Tibial artery (tissue), 4 donors: ENCODE data around the gene DLX5.

ENCODE experiments used
- DNase-seq, 2 donors: peaks; one replicate each; pipeline ENCODE4 v3.0.0-alpha.2; 2019
- H3K27ac ChIP-seq, 2 donors: fragments of 200-600 bp; sonication (generic) in 1 of 2; 1 replicate in 1 of 2; 2 replicates in 1 of 2; pipeline ENCODE4 v1.5.1; 2018 to 2019; ENCODE audit warnings: mild to moderate bottlenecking in 1 of 2
- H3K27me3 ChIP-seq, 2 donors: fragments of 200-600 bp; sonication (generic) in 1 of 2; one replicate each; pipeline versions ENCODE4 v1.5.1 to v1.6.0; 2016 to 2019
- H3K36me3 ChIP-seq, 3 donors: fragments of 200-600 bp; sonication (generic) in 2 of 3; one replicate each; pipeline ENCODE4 v1.5.1; 2016 to 2019; ENCODE audit warnings: mild to moderate bottlenecking in 2 of 3
- H3K4me1 ChIP-seq, 4 donors: fragments of 200-600 bp; sonication (generic) in 2 of 4; 1 replicate in 3 of 4; 2 replicates in 1 of 4; pipeline ENCODE4 v1.5.1; 2016 to 2019
- H3K4me3 ChIP-seq, 2 donors: fragments of 200-600 bp; sonication (generic) in 1 of 2; 1 replicate in 1 of 2; 2 replicates in 1 of 2; pipeline ENCODE4 v1.5.1; 2018 to 2019; ENCODE audit warnings: mild to moderate bottlenecking in 2 of 2
- H3K9me3 ChIP-seq, 3 donors: fragments of 200-600 bp; sonication (generic) in 1 of 3; one replicate each; pipeline ENCODE4 v1.5.1; 2016 to 2019
- intact Hi-C: fragments of 100-400 bp; cut with DNase I; formaldehyde crosslinking; loops from one replicate; pipeline ENCODE4 v1.15.0; 2023; ENCODE audit warnings: low total_unique reads
- TF ChIP-seq, protein P1 (sequence below), 2 experiments: fragments of 200-600 bp in 1 of 2; fragments of 450-650 bp in 1 of 2; IDR thresholded peaks; one replicate each; pipeline ENCODE4 v1.5.1; 2017 to 2019; ENCODE audit warnings: antibody characterized with exemption in 2 of 2, mild to moderate bottlenecking in 1 of 2, moderate library complexity in 1 of 2

Gene DLX5

DNA sequence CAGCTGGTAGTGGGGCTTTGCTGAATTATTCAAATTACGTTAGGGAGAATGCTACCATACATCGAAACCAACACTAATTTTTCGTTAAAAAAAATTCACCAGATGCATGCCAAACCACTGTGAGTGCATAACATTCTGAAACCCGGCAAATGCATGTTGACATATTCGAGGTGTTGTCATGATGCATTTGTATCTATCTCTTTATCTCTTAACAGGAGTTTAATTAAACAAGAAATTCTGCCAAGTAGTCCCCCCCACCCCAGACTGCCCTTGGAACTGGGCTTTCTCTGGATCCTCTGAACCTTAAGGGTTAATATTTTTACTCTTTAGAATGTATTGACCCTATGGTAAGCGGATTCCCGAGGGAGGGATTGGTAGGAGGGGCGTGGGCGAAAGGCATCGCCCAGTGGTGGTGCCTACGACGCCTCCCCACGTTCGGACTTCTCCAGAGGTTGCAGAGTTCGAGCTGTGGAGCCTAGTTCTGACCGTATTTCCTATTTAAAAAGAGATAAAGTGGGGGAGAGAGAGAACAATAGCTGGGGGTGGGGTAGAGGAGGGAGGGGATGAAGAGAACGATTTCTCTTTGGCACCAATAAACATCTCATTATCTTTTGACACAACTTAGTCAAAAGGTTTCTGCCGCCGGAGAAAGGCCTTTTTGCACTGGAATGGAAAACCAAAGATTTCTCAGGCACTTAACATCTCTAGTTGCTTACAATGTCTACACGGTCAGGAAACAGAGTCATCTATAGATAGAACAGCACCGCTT lies 12.1 kb downstream of the DLX5 start:
- TF ChIP-seq, protein P1, sequence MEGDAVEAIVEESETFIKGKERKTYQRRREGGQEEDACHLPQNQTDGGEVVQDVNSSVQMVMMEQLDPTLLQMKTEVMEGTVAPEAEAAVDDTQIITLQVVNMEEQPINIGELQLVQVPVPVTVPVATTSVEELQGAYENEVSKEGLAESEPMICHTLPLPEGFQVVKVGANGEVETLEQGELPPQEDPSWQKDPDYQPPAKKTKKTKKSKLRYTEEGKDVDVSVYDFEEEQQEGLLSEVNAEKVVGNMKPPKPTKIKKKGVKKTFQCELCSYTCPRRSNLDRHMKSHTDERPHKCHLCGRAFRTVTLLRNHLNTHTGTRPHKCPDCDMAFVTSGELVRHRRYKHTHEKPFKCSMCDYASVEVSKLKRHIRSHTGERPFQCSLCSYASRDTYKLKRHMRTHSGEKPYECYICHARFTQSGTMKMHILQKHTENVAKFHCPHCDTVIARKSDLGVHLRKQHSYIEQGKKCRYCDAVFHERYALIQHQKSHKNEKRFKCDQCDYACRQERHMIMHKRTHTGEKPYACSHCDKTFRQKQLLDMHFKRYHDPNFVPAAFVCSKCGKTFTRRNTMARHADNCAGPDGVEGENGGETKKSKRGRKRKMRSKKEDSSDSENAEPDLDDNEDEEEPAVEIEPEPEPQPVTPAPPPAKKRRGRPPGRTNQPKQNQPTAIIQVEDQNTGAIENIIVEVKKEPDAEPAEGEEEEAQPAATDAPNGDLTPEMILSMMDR (IDR thresholded peaks at IDR 0.05) = no peak
- intact Hi-C loops = no loop called here

DNA sequence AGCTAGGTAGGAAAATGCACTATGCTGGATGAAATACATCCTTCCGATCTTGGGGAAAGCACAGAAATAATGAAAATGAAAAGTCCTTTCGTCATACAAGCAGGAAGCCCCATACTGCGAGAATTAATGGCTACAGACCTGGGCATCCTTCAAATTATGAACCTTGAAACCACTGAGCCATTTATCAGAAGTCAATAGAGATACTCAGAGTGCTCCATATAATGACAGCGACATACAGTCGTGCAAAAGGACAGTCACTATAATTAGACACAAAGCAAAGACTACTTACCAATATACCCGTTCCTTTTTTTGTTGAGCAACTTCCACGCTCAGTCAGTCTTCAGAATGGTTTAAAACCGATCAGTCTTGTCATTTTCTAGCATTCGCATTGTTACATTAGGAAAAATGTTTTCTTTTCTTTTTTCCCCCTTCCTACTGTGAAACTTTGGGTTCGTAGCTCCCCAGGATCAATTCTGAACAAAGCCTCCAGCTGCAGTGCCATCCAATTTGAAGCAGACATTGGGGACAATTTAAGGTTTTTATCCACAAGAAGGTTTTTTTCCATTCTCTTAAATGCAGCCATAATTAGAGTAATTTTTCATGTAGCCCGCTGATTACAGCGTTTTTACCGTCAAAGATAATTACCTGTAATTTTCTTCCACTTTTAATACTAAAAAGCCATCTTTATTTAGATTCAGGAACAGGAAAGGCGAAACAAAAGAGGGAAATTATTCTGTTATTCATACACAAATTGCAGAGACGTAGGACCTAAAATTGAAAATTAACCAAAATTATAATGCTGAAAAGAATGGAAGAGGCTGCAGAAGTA lies 12.9 kb downstream of the DLX5 start:
- H3K4me3 ChIP-seq = no peak overlapping the region

More for the DNA sequence above, 12.1 kb downstream of the DLX5 start:
- no peak overlapping the region for H3K27ac ChIP-seq
- no peak overlapping the region for H3K4me3 ChIP-seq
- peaks cover 3 to 99% of the 10 kb centered on the region in 2 donors for H3K27me3 ChIP-seq
- H3K9me3 ChIP-seq = no peaks in the 10 kb centered on the region
- no peak for DNase-seq
- no peaks in the 10 kb centered on the region for H3K36me3 ChIP-seq
- peaks cover 0 to 15% (median 13%) of the 10 kb centered on the region in 4 donors for H3K4me1 ChIP-seq

DNA sequence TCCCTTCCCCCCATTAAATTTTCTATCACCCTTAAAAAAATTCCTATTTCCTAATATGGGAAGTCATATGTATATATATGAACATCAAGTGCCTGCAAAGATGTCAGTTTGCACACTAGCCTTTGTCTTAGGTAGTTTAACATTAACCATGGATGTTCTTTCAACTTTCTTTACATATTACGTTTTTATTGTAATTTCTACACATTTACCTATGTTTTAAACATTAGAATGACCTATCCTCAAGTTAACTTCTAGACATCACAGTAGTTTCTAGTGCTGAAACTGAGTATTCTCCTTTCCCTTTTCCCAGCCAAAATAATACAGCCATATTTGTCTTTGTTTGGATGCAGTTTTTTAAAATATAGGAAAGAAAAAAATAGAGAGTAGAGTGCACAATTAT lies 13.5 kb downstream of the DLX5 start:
- no peaks in the 10 kb centered on the region for H3K36me3 ChIP-seq
- DNase-seq = no peak
- no peaks in the 10 kb centered on the region for H3K9me3 ChIP-seq
- peaks cover 0 to 9% (median 4%) of the 10 kb centered on the region in 4 donors for H3K4me1 ChIP-seq
- H3K27me3 ChIP-seq = peaks cover 3 to 99% of the 10 kb centered on the region in 2 donors
- TF ChIP-seq, protein P1 (IDR thresholded peaks at IDR 0.05) = no peak
- intact Hi-C loops = no loop called here
- no peak overlapping the region for H3K4me3 ChIP-seq
- H3K27ac ChIP-seq = no peak overlapping the region

More for the DNA sequence above, 12.9 kb downstream of the DLX5 start:
- H3K9me3 ChIP-seq = no peaks in the 10 kb centered on the region
- H3K27ac ChIP-seq = no peak overlapping the region
- no peak for DNase-seq
- TF ChIP-seq, protein P1 (IDR thresholded peaks at IDR 0.05) = no peak
- peaks cover 0 to 9% (median 7%) of the 10 kb centered on the region in 4 donors for H3K4me1 ChIP-seq
- no peaks in the 10 kb centered on the region for H3K36me3 ChIP-seq
- intact Hi-C loops = no loop called here
- peaks cover 3 to 99% of the 10 kb centered on the region in 2 donors for H3K27me3 ChIP-seq

DNA sequence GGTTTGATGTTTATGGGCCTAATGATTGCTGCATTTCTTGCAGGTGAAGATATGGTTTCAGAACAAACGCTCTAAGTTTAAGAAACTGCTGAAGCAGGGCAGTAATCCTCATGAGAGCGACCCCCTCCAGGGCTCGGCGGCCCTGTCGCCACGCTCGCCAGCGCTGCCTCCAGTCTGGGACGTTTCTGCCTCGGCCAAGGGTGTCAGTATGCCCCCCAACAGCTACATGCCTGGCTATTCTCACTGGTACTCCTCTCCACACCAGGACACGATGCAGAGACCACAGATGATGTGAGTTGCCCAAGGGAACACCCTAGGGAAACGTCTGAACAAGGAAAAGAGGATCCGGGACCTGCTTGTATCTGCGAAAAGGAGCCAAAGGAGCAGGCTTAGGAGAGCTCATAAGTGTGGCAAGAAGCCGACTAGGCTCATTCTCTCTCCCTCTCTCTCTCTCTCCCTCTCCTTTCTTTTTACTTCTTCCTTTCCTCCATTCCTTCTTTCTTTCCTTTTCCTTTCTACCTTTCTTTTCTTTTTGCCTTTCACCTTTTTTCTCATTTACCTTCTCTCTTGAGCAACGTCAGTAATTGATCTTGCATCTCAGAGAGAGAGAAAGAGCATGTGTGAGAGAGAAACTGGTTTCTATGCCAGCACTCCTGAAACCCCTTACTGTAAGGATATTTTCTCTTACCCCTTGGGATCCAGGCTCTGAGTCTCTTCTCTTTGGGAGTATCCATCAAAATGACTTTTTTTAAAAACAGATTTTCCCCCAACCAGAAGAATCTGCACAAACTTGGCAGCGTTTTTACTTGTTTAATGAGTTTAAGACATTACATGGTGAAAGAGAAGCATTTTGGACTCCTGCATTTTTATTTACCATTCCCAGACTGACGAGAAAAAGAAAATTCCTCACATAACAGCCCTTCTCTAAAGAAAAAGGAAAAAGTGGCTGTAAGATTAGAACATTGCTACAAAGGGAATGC lies 14.6 kb downstream of the DLX5 start:
- no peaks in the 10 kb centered on the region for H3K36me3 ChIP-seq
- H3K4me3 ChIP-seq = no peak overlapping the region
- no peaks in the 10 kb centered on the region for H3K9me3 ChIP-seq
- intact Hi-C loops = no loop called here
- H3K27ac ChIP-seq = no peak overlapping the region
- DNase-seq = no peak
- H3K4me1 ChIP-seq = peaks cover 0 to 19% (median 12%) of the 10 kb centered on the region in 4 donors
- H3K27me3 ChIP-seq = peaks cover 3 to 96% of the 10 kb centered on the region in 2 donors
- TF ChIP-seq, protein P1 (IDR thresholded peaks at IDR 0.05) = no peak
